ENCODE results near the gene DROSHA.

DNA sequence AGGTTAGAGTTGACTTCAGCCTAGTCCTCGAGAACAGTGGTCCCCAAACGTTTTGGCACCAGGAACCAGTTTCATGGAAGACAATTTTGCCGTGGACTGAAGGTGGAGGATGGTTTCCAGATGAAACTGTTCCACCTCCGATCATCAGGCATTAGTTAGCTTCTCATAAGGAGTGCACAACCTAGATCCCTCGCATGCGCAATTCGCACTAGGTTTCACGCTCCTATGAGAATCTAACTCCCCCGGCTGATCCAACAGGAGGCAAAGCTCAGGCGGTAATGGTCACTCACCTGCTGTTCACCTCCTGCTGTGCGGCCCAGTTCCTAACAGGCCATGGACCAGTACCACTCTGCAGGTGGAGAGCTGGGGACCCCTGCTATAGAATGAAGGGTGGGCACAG, 174.9 kb downstream of the DROSHA start:
- TF ChIP-seq, protein P1, sequence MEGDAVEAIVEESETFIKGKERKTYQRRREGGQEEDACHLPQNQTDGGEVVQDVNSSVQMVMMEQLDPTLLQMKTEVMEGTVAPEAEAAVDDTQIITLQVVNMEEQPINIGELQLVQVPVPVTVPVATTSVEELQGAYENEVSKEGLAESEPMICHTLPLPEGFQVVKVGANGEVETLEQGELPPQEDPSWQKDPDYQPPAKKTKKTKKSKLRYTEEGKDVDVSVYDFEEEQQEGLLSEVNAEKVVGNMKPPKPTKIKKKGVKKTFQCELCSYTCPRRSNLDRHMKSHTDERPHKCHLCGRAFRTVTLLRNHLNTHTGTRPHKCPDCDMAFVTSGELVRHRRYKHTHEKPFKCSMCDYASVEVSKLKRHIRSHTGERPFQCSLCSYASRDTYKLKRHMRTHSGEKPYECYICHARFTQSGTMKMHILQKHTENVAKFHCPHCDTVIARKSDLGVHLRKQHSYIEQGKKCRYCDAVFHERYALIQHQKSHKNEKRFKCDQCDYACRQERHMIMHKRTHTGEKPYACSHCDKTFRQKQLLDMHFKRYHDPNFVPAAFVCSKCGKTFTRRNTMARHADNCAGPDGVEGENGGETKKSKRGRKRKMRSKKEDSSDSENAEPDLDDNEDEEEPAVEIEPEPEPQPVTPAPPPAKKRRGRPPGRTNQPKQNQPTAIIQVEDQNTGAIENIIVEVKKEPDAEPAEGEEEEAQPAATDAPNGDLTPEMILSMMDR (IDR thresholded peaks at IDR 0.05; ENCODE audit: low read depth, low read length), result no peak
- TF ChIP-seq POLR2A (IDR thresholded peaks at IDR 0.05; ENCODE audit: extremely low read depth, insufficient read length), result no peak
- TF ChIP-seq, protein P2, sequence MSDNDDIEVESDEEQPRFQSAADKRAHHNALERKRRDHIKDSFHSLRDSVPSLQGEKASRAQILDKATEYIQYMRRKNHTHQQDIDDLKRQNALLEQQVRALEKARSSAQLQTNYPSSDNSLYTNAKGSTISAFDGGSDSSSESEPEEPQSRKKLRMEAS (IDR thresholded peaks at IDR 0.05; ENCODE audit: low read depth, low read length), result no peak

All from NB4 (cell line).